HepG2 (cell line): Measurements from ENCODE around the gene EZH1. TPM values are rescaled to one million over a fixed set of nuclear protein-coding genes. Genes with fewer than 3 reads are reported as not detected.
A peak's percentile ranks its signal among the peaks of the same experiment; 100 is the strongest.

Experiments
- ARHGAP35 ChIP-seq: sonication (generic); formaldehyde crosslinking; IDR thresholded peaks from 2 replicates; pipeline ENCODE4 v1.9.0; 2022; ENCODE audit warnings: mild to moderate bottlenecking, inconsistent platforms, moderate library complexity, missing genetic modification reagents, borderline replicate concordance
- ARNT ChIP-seq: fragments of 450-650 bp; IDR thresholded peaks from 2 replicates; pipeline ENCODE4 v1.6.1; 2017
- FOSL2 ChIP-seq: sonication (generic); formaldehyde crosslinking; IDR thresholded peaks from 2 replicates; pipeline ENCODE4 v1.4.0; 2020; ENCODE audit warnings: missing genetic modification reagents
- HNF4A ChIP-seq: sonication (generic); formaldehyde crosslinking; IDR thresholded peaks from 2 replicates; pipeline ENCODE4 v1.4.0; 2020; ENCODE audit warnings: missing genetic modification reagents
- KDM5A ChIP-seq: fragments of 200-600 bp; sonication (generic); IDR thresholded peaks from 2 replicates; pipeline ENCODE4 v1.7.0; 2018; ENCODE audit warnings: antibody characterized with exemption, mild to moderate bottlenecking, low read length, borderline replicate concordance
- KLF12 ChIP-seq: sonication (generic); formaldehyde crosslinking; IDR thresholded peaks from 2 replicates; pipeline ENCODE4 v1.4.0; 2020; ENCODE audit warnings: missing genetic modification reagents, borderline replicate concordance
- NR2F1 ChIP-seq, 2 experiments: fragments of 450-650 bp in 1 of 2; formaldehyde crosslinking in 1 of 2; IDR thresholded peaks; 2 replicates each; pipeline versions ENCODE4 v1.5.0 to v1.6.1; 2016 to 2020; ENCODE audit warnings: mild to moderate bottlenecking in 1 of 2, missing compliant biosample characterization in 1 of 2, missing genetic modification reagents in 1 of 2, moderate library complexity in 1 of 2
- RARA ChIP-seq: IDR thresholded peaks from 2 replicates; pipeline ENCODE4 v1.6.1; 2016; ENCODE audit warnings: missing genetic modification reagents, missing compliant biosample characterization
- RFX3 ChIP-seq: IDR thresholded peaks from 2 replicates; pipeline ENCODE4 v1.6.1; 2016; ENCODE audit warnings: missing biosample characterization, missing genetic modification reagents
- TBX2 ChIP-seq: sonication (generic); formaldehyde crosslinking; IDR thresholded peaks from 2 replicates; pipeline ENCODE4 v1.5.0; 2020; ENCODE audit warnings: missing genetic modification reagents, mild to moderate bottlenecking, borderline replicate concordance
- ZMYM4 ChIP-seq: sonication (generic); formaldehyde crosslinking; IDR thresholded peaks from 2 replicates; pipeline ENCODE4 v1.8.1; 2023; ENCODE audit warnings: mild to moderate bottlenecking, missing genetic modification reagents
- ZNF234 ChIP-seq: sonication (generic); formaldehyde crosslinking; conservative IDR thresholded peaks from 2 replicates; pipeline ENCODE4 v1.5.1; 2020; ENCODE audit warnings: mild to moderate bottlenecking, missing genetic modification reagents
- ZNF547 ChIP-seq: sonication (generic); formaldehyde crosslinking; IDR thresholded peaks from 2 replicates; pipeline ENCODE4 v1.5.1; 2020; ENCODE audit warnings: mild to moderate bottlenecking, missing genetic modification reagents
- ZNF589 ChIP-seq: sonication (generic); formaldehyde crosslinking; conservative IDR thresholded peaks from 2 replicates; pipeline ENCODE4 v1.8.0; 2022; ENCODE audit warnings: mild to moderate bottlenecking, moderate library complexity, missing genetic modification reagents
- ZNF660 ChIP-seq: sonication (generic); formaldehyde crosslinking; IDR thresholded peaks from 2 replicates; pipeline ENCODE4 v1.5.1; 2020; ENCODE audit warnings: mild to moderate bottlenecking, low read depth, missing genetic modification reagents, borderline replicate concordance
- ZNF768 ChIP-seq: sonication (generic); formaldehyde crosslinking; IDR thresholded peaks from 2 replicates; pipeline ENCODE4 v1.4.0; 2020; ENCODE audit warnings: missing genetic modification reagents
- ZNF780A ChIP-seq: sonication (generic); formaldehyde crosslinking; IDR thresholded peaks from 2 replicates; pipeline ENCODE4 v1.8.0; 2022; ENCODE audit warnings: mild to moderate bottlenecking, missing genetic modification reagents, moderate library complexity
- ZSCAN20 ChIP-seq: sonication (generic); formaldehyde crosslinking; IDR thresholded peaks from 2 replicates; pipeline ENCODE4 v1.4.0; 2020; ENCODE audit warnings: missing genetic modification reagents, mild to moderate bottlenecking, borderline replicate concordance
- ZSCAN30 ChIP-seq: sonication (generic); formaldehyde crosslinking; IDR thresholded peaks from 2 replicates; pipeline ENCODE4 v1.5.0; 2020; ENCODE audit warnings: mild to moderate bottlenecking, missing genetic modification reagents
- polyA plus RNA-seq, 8 experiments: library from polyadenylated mRNA; depleted of rRNA in 3 of 8; stranded (reverse) in 7 of 8; unstranded in 1 of 8; fragments of >200 nt; fragmentation: Illumina TruSeq in 4 of 8; extraction: Trizol in 4 of 8; gene quantifications; 2 replicates each; pipeline versions ENCODE4 v1.2.1 to v1.2.3, GENCODE V29; 2011 to 2016; ENCODE audit warnings: low read depth in 4 of 8, missing spikeins in 1 of 8, mixed read lengths in 1 of 8; ENCODE audit not compliant: insufficient read depth in 1 of 8
- total RNA-seq, 5 experiments: library from RNA; depleted of rRNA; stranded (reverse); fragments of >200 nt; fragmentation: Illumina TruSeq; extraction: Trizol; gene quantifications; 2 replicates each; pipeline ENCODE4 v1.2.3, GENCODE V29; 2016; ENCODE audit warnings: low read depth in 1 of 5
- TF ChIP-seq, protein P1 (sequence below): sonication (generic); formaldehyde crosslinking; IDR thresholded peaks from 2 replicates; pipeline ENCODE4 v1.4.0; 2020; ENCODE audit warnings: mild to moderate bottlenecking, missing genetic modification reagents
- TF ChIP-seq, protein P2 (sequence below): sonication (generic); formaldehyde crosslinking; IDR thresholded peaks from 2 replicates; pipeline ENCODE4 v1.4.0; 2020; ENCODE audit warnings: mild to moderate bottlenecking, missing genetic modification reagents, borderline replicate concordance
- TF ChIP-seq, protein P3 (sequence below): sonication (generic); formaldehyde crosslinking; IDR thresholded peaks from 2 replicates; pipeline ENCODE4 v1.4.0; 2020; ENCODE audit warnings: missing genetic modification reagents
- TF ChIP-seq, protein P4 (sequence below): IDR thresholded peaks from 2 replicates; pipeline ENCODE4 v1.6.1; 2016; ENCODE audit warnings: missing genetic modification reagents, missing compliant biosample characterization
- TF ChIP-seq, protein P5 (sequence below): IDR thresholded peaks from 2 replicates; pipeline ENCODE4 v1.4.0; 2020; ENCODE audit warnings: mild to moderate bottlenecking, missing genetic modification reagents

EZH1 gene
- total and polyA plus RNA-seq, 2 of the 13 experiments (the other 11 are each of a cell fraction or from before 2014, with no cell fraction given), result 11.6 to 24.0 TPM

DNA sequence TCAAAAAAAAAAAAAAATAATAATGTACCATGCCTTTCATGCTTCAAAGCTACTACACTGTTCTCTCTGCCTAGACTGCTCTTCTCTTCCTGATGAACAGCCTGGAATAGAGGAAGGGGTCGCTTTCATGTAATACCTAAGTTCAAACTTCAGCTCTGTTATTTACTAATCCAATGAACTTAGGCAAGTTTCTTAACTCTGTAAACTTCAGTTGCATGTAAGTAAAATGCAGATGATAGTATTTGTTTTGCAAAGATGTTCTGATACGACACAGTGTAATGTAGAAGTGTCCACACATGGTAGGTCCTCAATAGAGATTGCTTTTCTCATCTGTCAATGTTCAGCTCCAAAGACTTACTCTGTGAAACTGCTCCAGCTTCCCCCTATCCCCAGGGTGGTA is 47.1 kb upstream of the EZH1 start (continued):
- TF ChIP-seq KLF12 (CRISPR knock-in tag) (no peak), ZSCAN20 (CRISPR knock-in tag) (no peak), NR2F1 (CRISPR knock-in tag; IDR thresholded peaks at IDR 0.05) (no peak), ZNF660 (CRISPR knock-in tag) (no peak), KDM5A (no peak; the same call in 1 of the 2 replicates), RARA (CRISPR knock-in tag) (no peak; the same call in 1 of the 2 replicates), RFX3 (CRISPR knock-in tag) (no peak), ARNT (no peak), ZNF780A (no peak), ZNF234 (CRISPR knock-in tag) (no peak), ARHGAP35 (CRISPR knock-in tag) (no peak), ZSCAN30 (CRISPR knock-in tag) (no peak), HNF4A (CRISPR knock-in tag) (peak; percentile 88), FOSL2 (CRISPR knock-in tag) (no peak), TBX2 (CRISPR knock-in tag) (no peak), ZNF589 (CRISPR knock-in tag) (no peak), ZNF768 (CRISPR knock-in tag) (no peak), ZNF547 (CRISPR knock-in tag) (no peak), ZMYM4 (CRISPR knock-in tag) (no peak)
- TF ChIP-seq, protein P1, sequence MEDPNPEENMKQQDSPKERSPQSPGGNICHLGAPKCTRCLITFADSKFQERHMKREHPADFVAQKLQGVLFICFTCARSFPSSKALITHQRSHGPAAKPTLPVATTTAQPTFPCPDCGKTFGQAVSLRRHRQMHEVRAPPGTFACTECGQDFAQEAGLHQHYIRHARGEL (CRISPR knock-in tag), result no peak
- TF ChIP-seq, protein P2, sequence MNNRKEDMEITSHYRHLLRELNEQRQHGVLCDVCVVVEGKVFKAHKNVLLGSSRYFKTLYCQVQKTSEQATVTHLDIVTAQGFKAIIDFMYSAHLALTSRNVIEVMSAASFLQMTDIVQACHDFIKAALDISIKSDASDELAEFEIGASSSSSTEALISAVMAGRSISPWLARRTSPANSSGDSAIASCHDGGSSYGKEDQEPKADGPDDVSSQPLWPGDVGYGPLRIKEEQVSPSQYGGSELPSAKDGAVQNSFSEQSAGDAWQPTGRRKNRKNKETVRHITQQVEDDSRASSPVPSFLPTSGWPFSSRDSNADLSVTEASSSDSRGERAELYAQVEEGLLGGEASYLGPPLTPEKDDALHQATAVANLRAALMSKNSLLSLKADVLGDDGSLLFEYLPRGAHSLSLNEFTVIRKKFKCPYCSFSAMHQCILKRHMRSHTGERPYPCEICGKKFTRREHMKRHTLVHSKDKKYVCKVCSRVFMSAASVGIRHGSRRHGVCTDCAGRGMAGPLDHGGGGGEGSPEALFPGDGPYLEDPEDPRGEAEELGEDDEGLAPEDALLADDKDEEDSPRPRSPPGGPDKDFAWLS (CRISPR knock-in tag), result no peak
- TF ChIP-seq, protein P3, sequence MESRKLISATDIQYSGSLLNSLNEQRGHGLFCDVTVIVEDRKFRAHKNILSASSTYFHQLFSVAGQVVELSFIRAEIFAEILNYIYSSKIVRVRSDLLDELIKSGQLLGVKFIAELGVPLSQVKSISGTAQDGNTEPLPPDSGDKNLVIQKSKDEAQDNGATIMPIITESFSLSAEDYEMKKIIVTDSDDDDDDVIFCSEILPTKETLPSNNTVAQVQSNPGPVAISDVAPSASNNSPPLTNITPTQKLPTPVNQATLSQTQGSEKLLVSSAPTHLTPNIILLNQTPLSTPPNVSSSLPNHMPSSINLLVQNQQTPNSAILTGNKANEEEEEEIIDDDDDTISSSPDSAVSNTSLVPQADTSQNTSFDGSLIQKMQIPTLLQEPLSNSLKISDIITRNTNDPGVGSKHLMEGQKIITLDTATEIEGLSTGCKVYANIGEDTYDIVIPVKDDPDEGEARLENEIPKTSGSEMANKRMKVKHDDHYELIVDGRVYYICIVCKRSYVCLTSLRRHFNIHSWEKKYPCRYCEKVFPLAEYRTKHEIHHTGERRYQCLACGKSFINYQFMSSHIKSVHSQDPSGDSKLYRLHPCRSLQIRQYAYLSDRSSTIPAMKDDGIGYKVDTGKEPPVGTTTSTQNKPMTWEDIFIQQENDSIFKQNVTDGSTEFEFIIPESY (CRISPR knock-in tag), result no peak
- TF ChIP-seq, protein P4, sequence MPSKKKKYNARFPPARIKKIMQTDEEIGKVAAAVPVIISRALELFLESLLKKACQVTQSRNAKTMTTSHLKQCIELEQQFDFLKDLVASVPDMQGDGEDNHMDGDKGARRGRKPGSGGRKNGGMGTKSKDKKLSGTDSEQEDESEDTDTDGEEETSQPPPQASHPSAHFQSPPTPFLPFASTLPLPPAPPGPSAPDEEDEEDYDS, result no peak
- TF ChIP-seq, protein P5, sequence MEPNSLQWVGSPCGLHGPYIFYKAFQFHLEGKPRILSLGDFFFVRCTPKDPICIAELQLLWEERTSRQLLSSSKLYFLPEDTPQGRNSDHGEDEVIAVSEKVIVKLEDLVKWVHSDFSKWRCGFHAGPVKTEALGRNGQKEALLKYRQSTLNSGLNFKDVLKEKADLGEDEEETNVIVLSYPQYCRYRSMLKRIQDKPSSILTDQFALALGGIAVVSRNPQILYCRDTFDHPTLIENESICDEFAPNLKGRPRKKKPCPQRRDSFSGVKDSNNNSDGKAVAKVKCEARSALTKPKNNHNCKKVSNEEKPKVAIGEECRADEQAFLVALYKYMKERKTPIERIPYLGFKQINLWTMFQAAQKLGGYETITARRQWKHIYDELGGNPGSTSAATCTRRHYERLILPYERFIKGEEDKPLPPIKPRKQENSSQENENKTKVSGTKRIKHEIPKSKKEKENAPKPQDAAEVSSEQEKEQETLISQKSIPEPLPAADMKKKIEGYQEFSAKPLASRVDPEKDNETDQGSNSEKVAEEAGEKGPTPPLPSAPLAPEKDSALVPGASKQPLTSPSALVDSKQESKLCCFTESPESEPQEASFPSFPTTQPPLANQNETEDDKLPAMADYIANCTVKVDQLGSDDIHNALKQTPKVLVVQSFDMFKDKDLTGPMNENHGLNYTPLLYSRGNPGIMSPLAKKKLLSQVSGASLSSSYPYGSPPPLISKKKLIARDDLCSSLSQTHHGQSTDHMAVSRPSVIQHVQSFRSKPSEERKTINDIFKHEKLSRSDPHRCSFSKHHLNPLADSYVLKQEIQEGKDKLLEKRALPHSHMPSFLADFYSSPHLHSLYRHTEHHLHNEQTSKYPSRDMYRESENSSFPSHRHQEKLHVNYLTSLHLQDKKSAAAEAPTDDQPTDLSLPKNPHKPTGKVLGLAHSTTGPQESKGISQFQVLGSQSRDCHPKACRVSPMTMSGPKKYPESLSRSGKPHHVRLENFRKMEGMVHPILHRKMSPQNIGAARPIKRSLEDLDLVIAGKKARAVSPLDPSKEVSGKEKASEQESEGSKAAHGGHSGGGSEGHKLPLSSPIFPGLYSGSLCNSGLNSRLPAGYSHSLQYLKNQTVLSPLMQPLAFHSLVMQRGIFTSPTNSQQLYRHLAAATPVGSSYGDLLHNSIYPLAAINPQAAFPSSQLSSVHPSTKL (CRISPR knock-in tag), result peak; percentile 66
